Adipose tissue (tissue), 3 donors: ENCODE data around the gene FBXW9. TPM values are rescaled to one million over a fixed set of nuclear protein-coding genes. Genes with fewer than 3 reads are reported as not detected.
"Not testable (repeated sequence)": the region's sequence is repeated elsewhere in the genome, so short reads cannot be mapped to it uniquely, and the experiment has no call there.

Source experiments
- H3K27ac ChIP-seq: one replicate; pipeline ENCODE4 v1.5.1; 2013; ENCODE audit warnings: low read depth, low read length
- whole genome bisulfite sequencing, 3 donors: extraction: QIAGEN DNeasy Blood & Tissue Kit; methylation state at CpG; one replicate each; pipeline ENCODE4 v1.1.7; 2013; 5-methylcytosine and 5-hydroxymethylcytosine counted together
- polyA plus RNA-seq, 3 donors: library from polyadenylated mRNA; stranded (reverse); fragments of 200-250 nt; gene quantifications; one replicate each; pipeline ENCODE4 v1.2.3, GENCODE V29; 2013
- donor health status: healthy with polysubstance abuse.
- donor health status: Bipolar disorder and iron deficiency.
- donor health status: healthy.

Gene FBXW9
- polyA plus RNA-seq: 1 to 10 TPM; 3.9 to 7.4 (median 6.6) TPM

DNA sequence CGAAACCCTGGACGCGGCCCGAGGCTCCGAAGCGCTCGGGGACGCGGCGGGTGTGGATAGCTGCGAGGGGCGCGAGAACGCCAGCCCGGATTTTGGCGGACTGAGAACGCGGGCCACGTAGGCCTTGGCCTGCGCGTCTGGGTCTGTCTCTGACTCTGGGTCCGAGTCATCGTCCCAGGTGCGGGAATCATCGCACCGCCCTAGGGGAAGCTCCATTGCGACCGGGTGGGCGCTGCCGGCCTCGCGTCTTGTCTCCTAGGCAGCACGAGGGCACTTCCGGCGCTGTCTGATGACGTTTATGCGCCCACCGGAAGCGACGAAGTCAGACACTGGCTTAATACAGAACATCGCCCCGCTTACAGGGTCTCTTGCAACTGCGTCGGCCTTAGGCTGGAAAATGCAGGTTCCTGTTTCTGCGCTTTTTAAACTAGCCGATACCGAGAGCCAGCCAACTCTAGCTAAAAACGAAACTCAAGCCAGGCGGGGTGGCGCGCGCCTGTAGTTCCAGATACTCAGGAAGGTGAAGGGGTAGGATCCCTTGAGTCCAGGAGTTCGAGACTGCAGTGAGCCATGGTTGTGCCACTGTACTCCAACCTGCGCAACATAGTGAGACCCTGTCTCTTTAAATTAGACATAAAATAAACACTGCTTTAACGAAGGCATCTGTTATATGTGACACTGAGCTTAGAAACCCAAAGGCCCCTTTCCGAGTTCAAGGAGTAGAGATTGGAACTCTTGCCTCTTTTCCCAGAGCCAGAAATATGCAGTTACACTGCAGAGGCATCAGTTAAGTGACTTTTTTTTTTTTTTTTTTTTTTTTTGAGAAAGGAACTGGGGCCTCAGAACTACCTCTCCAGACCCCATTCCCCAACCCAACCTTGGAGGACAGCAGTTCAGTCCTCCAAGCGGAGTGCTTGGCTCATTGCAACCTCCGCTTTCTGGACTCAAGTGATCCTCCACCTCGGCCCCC lies at the start of gene FBXW9:
TSS of gene FBXW9 (minus strand) at position 266 of the 970 bp plus-strand sequence. CDS start at position 216, 50 bp downstream.
- peak within 1 kb of the TSS; percentile 51 for H3K27ac ChIP-seq
- WGBS, 3 donors: 6 to 7% (median 6%) methylated on average over 54 to 59 of the region's 59 CpGs

DNA sequence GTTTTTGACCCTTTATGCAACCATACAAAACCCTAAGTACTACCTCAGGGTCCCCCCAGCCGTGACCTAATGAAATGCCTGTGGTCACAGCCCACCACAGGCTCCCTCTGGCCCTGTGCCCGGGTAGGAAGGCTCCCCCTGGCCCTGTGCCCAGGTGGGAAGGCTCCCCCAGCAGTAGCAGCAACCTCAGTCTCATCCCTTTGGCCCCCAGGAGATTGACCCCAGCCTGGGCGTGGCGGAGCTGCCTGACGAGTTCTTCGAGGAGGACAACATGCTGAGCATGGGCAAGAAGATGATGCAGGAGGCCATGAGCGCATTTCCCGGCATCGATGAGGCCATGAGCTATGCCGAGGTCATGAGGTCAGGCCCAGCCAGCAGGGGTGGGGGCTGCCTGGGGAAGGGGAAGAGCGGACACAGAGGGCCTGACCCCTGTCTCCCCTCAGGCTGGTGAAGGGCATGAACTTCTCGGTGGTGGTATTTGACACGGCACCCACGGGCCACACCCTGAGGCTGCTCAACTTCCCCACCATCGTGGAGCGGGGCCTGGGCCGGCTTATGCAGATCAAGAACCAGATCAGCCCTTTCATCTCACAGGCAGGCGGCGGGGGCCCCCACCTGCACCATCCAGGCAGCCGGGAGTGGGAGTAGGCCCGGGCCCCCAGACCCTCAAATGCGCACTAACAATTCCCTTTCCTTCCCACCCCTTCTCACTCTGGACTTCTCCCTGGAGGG lies 48.9 kb upstream of the FBXW9 start:
- WGBS, 3 donors: 84 to 85% (median 85%) methylated on average over 20 to 22 of the region's 22 CpGs
- H3K27ac ChIP-seq: no peak overlapping the region

DNA sequence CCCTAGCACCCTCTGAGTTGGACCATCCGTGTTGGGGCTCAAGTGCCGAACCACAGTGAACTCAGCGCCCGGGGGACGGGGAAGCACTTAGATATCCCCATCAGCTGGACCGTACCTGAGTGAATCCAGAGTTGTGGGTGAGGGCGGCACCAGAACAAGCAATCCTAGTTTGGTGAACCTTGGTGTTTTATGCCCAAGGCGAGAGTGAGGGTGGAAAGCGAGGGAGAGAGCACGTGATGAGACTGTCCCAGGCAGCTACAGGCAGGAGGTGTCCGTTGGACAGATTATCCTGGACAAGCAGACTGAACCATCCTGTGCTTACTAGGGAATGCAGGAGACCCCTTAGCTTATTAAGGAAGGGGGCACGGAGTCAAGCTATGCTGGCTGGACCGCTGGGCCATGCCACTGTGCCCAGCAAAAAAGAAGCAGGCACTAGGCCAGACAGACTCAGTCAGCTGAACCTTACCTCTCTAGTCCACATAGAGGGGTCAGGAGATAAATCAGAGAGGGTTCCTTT lies 41.5 kb upstream of the FBXW9 start:
- WGBS, 3 donors: 9 to 16% (median 13%) methylated on average over 13 of the region's 13 CpGs

DNA sequence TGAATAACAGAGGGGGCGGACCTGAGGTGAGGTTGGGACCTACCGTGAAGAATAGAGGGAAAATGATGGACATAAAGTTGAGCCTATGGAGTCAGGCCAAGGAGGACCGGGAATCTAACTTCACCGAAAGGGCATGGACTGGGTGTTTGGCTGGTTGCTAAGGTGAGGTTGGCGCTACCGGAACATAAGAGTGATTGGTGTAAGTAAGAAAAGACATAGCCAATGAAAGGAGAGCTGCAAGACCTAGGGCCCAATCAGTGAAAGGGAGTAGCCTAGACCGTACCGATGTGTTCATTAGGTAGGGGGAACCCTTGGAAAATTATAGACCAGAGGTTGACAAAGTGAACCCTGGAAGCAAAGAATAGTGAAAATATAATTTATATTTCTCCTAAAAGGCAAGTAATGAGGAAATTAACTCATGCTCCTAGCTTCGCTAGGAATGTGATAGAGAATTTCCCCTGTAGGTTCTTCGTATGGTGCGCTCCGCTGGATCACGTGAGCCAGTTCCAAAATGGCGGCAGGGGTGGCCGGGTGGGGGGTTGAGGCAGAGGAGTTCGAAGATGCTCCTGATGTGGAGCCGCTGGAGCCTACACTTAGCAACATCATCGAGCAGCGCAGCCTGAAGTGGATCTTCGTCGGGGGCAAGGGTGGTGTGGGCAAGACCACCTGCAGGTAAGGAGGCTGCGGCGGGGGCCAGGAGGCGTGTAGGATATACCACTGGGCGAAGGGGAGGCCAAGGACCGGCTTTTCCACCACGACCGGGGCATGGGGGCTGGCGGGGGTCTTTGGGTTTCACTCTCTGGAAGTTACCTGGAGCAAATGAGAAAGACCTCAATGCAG lies 40.8 kb upstream of the FBXW9 start, which contains the start of gene GET3:
TSS of gene GET3 (plus strand) at position 503 of the 840 bp plus-strand sequence. CDS start at position 512, 9 bp downstream.
- H3K27ac ChIP-seq: no peak within 1 kb of the TSS
- WGBS, 3 donors: 0 to 1% (median 1%) methylated on average over 29 of the region's 29 CpGs

More for the DNA sequence above, 41.5 kb upstream of the FBXW9 start:
- no peak overlapping the region for H3K27ac ChIP-seq

DNA sequence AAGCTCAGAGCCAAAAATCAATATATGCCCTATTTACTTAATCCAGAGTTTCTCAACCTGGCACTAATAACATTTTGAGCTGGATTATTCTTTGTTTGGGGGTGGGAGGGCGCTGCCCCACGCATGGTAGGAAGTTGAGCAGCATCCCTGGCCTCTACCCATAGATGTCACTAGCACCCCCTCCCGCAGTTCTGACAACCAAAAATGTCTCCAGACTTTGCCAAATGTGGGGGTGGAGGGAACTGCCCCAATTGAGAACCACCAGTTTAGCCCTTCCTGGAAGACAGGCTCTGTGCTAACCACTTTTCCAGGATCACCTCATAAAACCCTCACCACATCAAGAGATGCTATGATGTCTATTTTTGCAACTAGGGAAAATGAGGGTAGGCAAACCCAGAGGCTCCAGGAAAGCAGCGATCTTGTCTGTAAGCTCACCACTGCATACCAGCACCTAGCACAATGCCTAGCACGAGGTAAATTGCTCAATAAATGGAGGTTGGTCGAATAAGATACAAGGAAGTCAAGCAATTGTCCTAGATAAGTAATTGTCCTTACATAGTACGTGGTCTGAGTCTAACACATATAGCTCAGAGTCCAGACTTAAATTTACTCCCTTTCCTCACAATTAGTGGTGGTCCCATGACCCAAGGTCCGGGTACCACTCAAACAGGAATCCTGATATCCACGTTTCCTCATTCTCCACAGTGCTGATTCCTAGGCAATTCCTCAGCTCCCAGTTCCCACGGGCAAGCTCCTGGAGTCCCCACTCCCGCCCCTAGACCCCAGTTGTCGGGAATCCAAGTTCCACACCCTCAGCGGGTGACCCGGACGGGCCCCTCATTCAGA lies 37.2 kb upstream of the FBXW9 start:
- WGBS, 3 donors: 0 to 2% (median 1%) methylated on average over 15 of the region's 15 CpGs
- H3K27ac ChIP-seq: peak overlapping the region; percentile 7

DNA sequence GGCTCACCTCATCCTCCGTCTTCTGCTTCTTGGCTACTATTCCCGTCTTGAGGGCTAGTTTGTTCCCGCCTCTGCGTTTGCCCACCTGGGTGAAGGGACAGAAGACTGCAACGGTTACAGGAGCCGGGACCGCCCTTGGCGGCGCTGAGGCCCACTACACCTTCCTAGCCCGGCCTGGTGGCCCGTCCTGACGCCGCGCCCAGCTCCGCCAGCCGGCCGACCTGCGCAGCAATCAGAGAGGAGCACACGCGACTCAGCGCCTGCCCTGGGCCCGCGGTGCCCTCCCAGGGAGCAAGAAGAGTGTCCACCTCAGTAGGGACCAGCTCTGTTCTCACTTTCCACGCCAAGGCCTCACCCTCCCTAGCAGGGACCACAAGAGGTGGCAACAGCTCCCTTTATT lies 34.9 kb upstream of the FBXW9 start:
- WGBS, 3 donors: 90 to 93% (median 90%) methylated on average over 24 of the region's 24 CpGs

DNA sequence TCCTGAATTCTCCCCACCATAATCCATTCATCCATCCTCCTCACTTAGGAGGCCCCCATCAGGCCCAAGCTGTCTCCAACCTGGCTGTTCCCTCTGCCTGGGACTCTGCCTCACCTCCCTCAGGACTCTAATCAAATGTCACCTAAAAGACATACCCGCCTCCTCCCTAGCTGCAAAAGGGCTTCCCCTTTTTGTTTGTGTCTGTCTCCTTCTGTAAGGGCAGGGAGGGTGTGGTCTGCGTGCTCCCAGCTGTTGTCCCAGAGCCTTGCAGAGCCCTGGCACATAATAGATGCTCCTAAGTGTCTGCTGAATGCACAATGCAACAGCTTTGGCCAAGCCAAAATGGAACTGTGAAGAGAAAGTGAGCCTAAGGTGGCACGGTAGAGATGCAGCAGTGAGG lies 33.6 kb upstream of the FBXW9 start:
- peak overlapping the region; percentile 26 for H3K27ac ChIP-seq
- 73 to 88% (median 83%) methylated on average over 3 of the region's 3 CpGs for WGBS, 3 donors

More for the DNA sequence above, 34.9 kb upstream of the FBXW9 start:
- H3K27ac ChIP-seq: no peak overlapping the region

DNA sequence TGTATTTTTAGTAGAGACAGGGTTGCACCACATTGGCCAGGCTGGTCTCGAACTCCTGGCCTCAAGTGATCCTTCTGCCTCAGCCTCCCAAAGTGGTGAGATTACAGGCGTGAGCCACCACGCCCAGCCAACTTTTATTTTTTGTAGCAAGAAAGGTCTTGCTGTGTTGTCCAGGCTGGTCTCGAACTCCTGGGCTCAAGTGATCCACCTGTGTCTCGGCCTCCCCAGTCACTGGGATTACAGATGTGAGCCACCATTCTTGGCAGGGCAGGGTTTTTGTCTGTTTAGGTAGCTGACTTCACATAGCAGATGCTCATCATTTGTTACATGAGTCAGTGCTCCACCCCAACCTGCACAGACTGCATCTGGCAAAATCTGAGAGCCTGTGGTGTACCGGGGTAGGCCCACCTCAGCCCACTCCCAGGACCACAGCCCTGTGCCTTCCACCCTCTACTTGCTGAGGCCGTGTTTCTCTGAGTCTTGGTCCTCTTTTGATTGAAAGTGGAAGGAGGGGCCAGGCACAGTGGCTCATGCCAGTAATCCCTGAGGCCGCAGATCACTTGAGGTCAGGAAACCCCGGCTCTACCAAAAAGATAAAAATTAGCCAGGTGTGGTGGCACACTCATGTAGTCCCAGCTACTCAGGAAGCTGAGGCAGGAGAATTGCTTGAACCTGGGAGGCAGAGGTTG lies 31.5 kb upstream of the FBXW9 start:
- 90 to 97% (median 96%) methylated on average over 9 of the region's 9 CpGs for WGBS, 3 donors
- H3K27ac ChIP-seq: no peak overlapping the region

DNA sequence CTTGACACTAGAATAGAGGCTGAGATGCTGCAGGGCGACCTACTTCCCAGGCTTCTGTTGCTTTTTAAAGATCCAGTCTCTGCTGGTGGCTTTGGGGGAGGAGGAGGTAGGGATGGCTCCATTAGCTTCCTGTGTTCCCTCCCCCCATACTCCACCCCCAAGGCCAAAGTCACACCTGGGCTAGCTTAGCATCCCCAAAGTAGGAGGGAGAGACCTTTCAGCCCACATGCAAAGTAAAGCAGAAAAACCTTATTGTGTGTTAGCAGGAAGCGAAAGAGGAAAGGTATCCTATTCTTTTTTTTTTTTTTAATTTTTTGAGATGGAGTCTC lies 30.5 kb upstream of the FBXW9 start:
- H3K27ac ChIP-seq: no peak overlapping the region
- 91 to 100% (median 95%) methylated on average over 2 of the region's 2 CpGs for WGBS, 3 donors

DNA sequence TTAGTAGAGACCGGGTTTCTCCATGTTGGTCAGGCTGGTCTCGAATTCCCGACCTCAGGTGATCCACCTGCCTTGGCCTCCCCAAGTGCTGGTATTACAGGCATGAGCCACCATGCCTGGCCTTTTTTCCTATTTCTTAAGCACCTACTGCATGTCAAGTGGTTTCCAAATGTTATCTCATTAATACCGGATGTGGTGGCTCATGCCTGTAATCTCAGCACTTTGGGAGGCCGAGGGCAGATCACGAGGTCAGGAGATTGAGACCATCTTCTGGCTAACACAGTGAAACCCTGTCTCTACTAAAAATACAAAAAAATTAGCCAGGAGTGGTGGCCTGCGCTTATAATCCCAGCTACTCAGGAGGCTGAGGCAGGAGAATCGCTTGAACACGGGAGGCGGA lies 29.2 kb upstream of the FBXW9 start:
- 94 to 96% (median 95%) methylated on average over 10 of the region's 10 CpGs for WGBS, 3 donors

DNA sequence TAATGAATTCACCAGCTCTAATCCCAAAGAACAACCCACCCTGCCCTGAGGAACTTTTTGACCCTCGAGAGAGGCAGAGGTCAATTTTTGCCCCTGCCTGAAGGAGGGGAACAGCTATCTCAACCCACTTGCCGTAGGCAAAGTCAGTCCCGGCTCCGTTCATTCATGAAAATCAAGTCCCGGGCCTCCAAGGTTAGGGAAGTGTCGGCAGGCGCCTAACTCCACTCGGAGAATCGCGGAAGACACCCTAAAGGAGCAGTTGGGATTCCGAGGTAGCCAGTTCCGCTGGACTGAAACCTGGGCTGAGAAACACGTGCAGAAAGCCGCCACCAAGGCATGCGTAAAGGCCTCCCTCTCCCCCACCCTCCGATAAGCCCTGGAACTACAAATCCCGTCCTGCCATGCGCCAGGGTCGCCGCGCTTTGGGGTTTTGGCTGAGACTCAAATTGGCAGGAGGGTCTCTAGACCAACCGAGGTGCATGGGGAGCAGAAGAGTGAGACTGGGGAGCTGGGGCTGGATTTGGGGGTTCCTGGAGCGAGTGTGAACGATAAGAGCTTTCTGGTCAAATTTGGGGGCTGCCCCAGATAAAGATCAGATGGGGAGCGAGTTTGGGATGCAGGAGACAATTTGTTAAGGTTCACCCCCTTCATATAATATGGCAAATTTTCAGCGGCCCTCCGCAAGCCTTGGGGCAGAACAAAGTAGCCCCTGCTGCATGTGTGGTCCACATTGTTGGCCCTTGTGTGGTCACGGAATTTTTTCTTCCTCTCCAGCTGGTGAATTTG lies 27.4 kb upstream of the FBXW9 start, which contains the start of gene TNPO2:
TSS of gene TNPO2 (minus strand) at position 292 of the 786 bp plus-strand sequence. CDS start 2,955 bp downstream, outside the sequence.
- 3 to 4% (median 4%) methylated on average over 28 of the region's 28 CpGs for WGBS, 3 donors
- peak within 1 kb of the TSS; percentile 34 for H3K27ac ChIP-seq

More for the DNA sequence above, 29.2 kb upstream of the FBXW9 start:
- not testable (repeated sequence) for H3K27ac ChIP-seq

DNA sequence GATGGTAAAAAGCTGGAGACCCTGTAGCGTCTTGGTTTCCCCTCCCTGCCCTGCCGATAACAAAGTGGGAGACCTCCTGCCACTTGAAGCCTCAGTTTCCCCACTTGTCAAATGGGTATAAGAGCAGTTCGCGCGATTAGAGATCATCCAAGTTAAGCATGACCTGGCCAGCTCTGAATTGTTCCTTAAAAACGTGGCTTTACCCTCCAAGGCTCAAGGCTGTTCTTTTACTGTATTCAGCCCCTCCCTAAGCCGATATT lies 26.9 kb upstream of the FBXW9 start:
- H3K27ac ChIP-seq: peak overlapping the region; percentile 34
- WGBS, 3 donors: 0 to 2% (median 0%) methylated on average over 7 of the region's 7 CpGs

DNA sequence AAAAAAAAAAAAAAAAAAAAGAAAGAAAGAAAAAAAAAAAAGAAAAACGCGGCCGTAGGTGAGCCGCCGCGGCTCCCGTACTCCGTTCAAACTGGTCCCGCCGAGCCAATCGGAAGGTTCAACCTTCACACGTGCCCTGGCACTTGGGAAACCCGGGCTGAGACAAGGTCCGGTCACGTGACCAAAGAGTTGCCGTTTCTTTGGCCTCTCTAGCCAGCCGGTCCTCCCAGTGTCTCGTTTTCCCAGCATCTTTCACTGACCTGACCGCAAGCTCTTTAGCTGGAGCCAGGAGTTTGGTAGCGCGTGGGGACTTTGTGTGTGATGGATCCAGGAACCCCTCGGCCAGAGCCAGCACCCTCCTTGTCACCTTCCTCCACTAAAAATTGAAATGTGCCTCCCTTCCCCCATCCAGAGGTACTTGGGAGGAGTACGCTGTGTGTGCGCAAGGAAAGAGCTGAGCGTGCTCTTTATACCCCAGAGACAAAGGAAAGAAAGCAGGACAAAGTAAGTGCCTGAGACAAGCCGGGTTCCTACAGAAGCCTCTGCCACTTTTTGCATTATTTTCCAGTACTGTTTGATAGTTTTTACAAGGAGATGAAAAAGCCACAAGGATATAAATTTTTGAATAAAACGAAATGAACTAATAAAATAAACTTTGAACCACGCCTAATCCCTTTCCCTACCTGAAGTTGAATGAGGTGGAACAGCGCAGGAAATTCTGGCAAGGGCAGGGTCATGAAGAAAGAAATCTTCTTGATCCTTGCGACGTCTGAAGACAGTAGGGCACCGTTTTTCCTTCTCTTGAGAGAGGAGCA lies 26.3 kb upstream of the FBXW9 start:
- WGBS, 3 donors: 1% methylated on average over 28 to 32 of the region's 32 CpGs
- H3K27ac ChIP-seq: peak overlapping the region; percentile 34

DNA sequence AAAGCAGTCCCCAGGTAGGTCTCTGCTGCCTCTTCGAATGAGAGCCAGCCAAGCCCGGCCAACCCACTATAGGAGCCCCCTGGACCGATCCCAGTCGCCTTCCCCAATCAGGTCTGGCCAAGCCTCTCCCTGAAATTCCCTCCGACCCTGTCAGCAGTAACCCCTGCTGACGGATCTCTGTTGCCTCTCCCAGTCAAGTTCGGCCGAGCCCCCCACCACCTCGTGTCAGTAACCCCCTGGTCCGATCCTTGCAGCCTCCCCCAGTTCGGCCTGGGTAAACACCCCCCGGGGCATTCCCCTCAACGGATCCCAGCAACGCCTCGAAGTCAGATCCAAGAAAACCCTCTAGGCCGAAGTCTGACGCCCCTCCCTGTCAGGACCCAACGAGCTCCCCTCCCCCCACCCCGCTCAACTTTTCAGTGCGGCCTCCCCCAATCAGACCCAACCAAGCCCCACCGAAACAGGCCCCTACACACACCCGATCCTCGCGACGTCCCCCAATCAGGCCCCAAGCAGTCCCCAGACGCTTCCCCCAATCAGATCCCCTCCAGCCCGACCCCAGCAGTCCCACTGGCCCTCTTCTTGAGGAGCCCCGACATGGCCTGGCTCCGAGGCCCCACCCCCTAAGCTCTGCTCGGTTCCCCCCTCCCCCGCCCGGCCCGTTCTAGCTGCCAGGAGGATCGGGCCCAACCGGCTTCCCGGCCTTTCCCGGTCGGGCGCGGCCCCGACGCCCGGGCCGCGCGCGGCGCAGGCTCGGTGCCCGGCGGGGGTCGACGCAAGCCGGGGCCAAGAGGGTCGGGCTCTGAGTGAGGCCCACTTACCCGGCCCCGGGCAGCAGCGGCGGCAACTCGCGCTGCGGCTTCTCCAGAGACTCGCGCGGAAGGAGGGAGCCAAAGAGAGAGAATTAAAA lies 25.5 kb upstream of the FBXW9 start:
- no peak overlapping the region for H3K27ac ChIP-seq
- WGBS, 3 donors: 0 to 1% (median 1%) methylated on average over 56 to 65 of the region's 65 CpGs
